AG04449 (cell line): ENCODE data around the gene DYNLRB1.

Experiments
- CTCF ChIA-PET: fragments of 350-600 bp; formaldehyde crosslinking; extraction: SDS; loops from one replicate; lab custom pipeline; 2021; ENCODE audit warnings: antibody characterized with exemption; lab: Yijun Ruan, JAX
- POLR2A ChIA-PET: fragments of 400-600, 350-600 bp; formaldehyde crosslinking; extraction: SDS; loops from one replicate; lab custom pipeline; 2020; ENCODE audit warnings: antibody characterized with exemption, inconsistent platforms; lab: Yijun Ruan, JAX
- DNase-seq: peaks from one replicate; pipeline ENCODE4 v3.0.0-alpha.2; 2010; ENCODE audit warnings: low read depth, low spot score
- H3K4me3 ChIP-seq: 2 replicates; pipeline ENCODE4 v1.5.1; 2011; ENCODE audit warnings: low read depth, mild to moderate bottlenecking, control low read depth, low read length
- TF ChIP-seq, protein P1 (sequence below): IDR thresholded peaks from one replicate; pipeline ENCODE4 v1.5.1; 2011; ENCODE audit warnings: mild to moderate bottlenecking, moderate library complexity, low read length, control low read depth, inconsistent platforms; ENCODE audit not compliant: insufficient read depth; ENCODE audit errors: missing control alignments

Gene DYNLRB1

DNA sequence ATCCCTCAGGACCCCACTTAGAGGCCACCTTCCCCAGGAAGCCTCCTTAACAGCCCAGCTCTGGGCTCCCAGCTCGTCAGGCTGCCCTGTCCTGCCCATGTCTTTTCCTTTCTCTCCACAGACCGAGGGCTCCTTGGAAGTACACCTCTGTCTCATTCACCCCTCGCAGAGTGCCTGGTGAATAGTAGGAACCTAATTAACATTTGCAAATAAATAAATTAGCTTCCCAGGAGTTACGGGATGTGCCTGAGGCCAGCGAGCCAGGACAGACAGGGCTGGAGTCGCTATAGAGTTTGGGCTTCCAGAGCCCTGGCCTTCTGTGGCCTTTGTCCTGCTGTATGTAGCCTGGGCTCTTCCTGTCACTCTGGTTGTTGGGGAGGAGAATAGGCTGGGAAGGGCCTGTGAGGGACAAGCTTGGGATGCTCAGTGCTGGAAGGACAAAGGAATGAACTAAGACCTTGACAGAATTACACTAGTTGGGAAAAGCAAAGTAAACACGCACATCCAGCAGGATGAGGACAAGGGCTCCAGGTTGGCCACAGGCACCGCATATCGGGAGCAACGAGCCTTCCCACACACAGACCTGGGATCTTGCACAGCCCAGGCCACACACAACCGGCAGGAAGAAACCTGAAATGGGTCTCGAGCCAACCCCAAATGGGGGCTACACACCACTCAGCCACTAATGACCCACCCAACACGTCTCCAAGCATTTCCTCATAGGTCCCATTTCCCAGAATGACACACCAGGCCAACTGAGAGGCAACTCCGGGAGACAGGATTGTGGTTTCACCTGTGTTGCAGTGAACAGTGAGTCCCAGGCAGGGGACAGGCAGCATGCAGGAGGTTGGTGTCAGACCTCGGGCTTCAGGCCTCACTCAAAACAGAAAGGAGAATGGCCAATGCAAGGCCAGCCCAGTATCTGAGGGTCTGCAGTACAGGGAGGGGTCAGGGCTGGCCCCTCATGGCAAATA, 52.0 kb downstream of the DYNLRB1 start:
- no peak for DNase-seq
- POLR2A ChIA-PET, result no interaction called here
- TF ChIP-seq, protein P1, sequence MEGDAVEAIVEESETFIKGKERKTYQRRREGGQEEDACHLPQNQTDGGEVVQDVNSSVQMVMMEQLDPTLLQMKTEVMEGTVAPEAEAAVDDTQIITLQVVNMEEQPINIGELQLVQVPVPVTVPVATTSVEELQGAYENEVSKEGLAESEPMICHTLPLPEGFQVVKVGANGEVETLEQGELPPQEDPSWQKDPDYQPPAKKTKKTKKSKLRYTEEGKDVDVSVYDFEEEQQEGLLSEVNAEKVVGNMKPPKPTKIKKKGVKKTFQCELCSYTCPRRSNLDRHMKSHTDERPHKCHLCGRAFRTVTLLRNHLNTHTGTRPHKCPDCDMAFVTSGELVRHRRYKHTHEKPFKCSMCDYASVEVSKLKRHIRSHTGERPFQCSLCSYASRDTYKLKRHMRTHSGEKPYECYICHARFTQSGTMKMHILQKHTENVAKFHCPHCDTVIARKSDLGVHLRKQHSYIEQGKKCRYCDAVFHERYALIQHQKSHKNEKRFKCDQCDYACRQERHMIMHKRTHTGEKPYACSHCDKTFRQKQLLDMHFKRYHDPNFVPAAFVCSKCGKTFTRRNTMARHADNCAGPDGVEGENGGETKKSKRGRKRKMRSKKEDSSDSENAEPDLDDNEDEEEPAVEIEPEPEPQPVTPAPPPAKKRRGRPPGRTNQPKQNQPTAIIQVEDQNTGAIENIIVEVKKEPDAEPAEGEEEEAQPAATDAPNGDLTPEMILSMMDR, result no peak
- H3K4me3 ChIP-seq, result no peak overlapping the region
- CTCF ChIA-PET, result interaction anchor here (1.4 to 1.7 kb wide), 3 partner anchors 11 to 378 kb away, joined by 4 to 8 read pairs (median 4); no protein-coding TSS in a partner anchor

DNA sequence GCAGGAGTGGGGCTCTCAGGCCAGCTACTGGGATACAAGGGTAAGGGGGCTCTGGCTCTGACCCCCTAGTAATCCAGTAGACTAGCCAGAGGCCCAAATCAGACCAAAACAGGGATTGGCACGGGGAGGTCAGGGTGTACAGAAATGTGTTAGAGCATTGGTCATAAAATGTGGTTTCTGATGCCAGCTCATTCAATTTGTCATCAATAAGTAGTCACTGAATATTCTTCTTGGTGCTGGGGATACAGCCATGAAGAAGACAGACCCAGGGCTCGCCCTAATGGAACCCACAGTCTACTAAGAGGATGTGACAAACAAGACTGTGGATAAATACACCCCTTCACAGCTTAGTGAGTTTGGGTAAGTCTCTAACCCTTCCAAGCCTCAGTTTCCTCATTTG, 53.4 kb downstream of the DYNLRB1 start:
- DNase-seq, result no peak
- TF ChIP-seq, protein P1, result no peak
- ChIA-PET CTCF (interaction anchor here (1.0 to 1.7 kb wide), 5 partner anchors 10 to 379 kb away, joined by 3 to 8 read pairs (median 4); no protein-coding TSS in a partner anchor), POLR2A (no interaction called here)
- H3K4me3 ChIP-seq, result no peak overlapping the region

DNA sequence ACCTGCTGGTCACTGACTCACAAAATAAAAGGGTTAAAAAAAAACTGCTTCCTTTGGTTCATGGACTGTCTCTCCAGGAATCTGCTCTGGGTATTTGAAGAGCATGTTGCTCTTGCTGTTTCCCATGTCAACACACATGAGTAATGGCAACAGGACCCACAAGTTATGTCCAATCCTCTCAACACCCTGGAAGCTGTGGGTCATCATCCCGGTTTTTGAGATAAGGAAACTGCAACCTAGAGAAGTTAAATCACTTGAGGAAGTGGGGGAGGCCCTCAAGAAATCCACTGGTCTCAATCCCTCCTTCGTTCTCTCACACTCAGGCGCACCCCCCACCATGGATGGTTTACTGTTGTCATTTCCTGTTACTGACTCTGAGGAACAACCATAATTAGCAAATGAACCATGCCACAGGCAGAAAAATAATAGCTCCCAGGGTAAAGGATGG, 54.7 kb downstream of the DYNLRB1 start:
- POLR2A ChIA-PET, result interaction anchor here (0.5 to 0.8 kb wide), 2 partner anchors 12 to 674 kb away, joined by 3 to 4 read pairs; partner anchors contain the start of gene MAP1LC3A
- CTCF ChIA-PET, result interaction anchor here (0.8 to 1.8 kb wide), 3 partner anchors 9 to 199 kb away, joined by 3 to 5 read pairs (median 3); no protein-coding TSS in a partner anchor
- DNase-seq, result peak; percentile 55
- H3K4me3 ChIP-seq, result no peak overlapping the region
- TF ChIP-seq, protein P1, result no peak

DNA sequence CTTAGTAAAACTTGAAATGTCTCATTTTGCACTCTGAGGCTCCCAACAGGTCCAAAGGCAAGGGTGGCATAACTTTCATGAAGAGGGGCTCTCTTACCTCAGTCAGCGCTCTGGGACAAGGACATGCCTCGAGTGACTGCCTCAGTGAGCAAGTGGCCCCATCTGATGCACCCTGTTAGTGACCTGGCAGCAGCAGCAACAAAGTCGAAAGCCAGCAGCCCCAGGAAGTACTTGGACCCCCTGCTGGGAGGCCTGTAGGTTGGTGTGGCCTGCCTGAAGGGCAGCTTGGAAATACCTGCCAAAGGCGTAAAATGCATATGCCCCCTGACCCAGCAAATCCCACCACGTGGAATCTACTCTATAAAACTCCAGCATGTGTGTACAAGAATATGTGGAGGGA, 55.5 kb downstream of the DYNLRB1 start:
- H3K4me3 ChIP-seq, result no peak overlapping the region
- DNase-seq, result no peak
- CTCF ChIA-PET, result interaction anchor here (0.8 to 1.8 kb wide), 3 partner anchors 8 to 198 kb away, joined by 3 to 5 read pairs (median 3); no protein-coding TSS in a partner anchor
- TF ChIP-seq, protein P1, result no peak
- POLR2A ChIA-PET, result interaction anchor here (0.8 kb wide), 1 partner anchor 13 kb away, joined by 3 read pairs; the partner anchor contains the start of gene MAP1LC3A

DNA sequence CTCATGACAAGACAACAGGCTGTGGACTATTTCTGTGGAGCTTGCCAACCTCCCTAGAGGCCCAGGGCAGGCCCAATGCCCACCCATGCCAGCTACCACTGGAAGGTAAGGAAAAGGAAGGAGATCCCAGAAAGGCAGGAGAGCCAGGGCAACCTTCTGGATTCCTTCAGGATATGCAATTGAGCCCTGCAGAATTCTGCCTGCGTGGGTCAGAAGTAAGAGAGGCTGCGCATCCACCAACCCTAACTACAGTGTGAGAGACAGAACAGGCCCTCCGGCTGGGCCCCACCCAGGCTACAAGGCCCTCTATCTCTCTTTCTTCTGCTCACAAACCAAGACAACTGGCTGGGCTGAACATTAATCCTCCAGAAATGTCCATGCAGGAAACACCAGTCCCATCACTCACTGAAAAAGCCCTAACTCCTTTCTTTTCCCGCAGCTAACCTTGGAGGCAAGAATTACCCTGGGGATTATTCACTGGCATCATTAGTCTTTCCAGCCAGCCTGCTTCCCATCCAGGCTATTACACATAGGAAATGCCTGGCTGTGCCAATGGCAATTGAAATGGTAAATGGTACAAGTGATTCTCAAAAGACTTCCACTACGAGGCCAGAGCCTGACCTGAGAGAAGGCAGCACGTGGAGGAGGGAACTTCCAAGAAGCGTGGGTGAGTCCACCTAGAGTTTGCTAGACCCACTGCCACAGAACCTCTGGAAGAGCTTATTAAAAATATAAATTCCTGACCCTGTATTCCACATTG, 57.5 kb downstream of the DYNLRB1 start:
- POLR2A ChIA-PET, result no interaction called here
- no peak overlapping the region for H3K4me3 ChIP-seq
- no peak for DNase-seq
- TF ChIP-seq, protein P1, result no peak
- CTCF ChIA-PET, result interaction anchor here (1.1 to 1.7 kb wide), 4 partner anchors 9 to 196 kb away, joined by 3 to 9 read pairs (median 5); no protein-coding TSS in a partner anchor
